HEK293 (cell line): ENCODE data around the gene CRTC3.

Source experiments
- CTCF ChIA-PET: fragments of 350-600 bp; formaldehyde crosslinking; extraction: SDS; loops from one replicate; lab custom pipeline; 2021; ENCODE audit warnings: antibody characterized with exemption; lab: Yijun Ruan, JAX
- POLR2A ChIA-PET: fragments of 300-600 bp; formaldehyde crosslinking; extraction: SDS; loops from one replicate; lab custom pipeline; 2020; ENCODE audit warnings: antibody characterized with exemption, inconsistent platforms; lab: Yijun Ruan, JAX
- H3K27ac ChIP-seq: fragments of 200-500 bp; sonication (Bioruptor generic); 2 replicates; pipeline ENCODE4 v1.5.1; 2014; ENCODE audit warnings: low read depth, low read length, control low read depth, inconsistent platforms; ENCODE audit errors: extremely low read depth
- H3K36me3 ChIP-seq, 2 experiments: fragments of 200-500 bp in 1 of 2; sonication (Bioruptor generic) in 1 of 2; 1 replicate in 1 of 2; 2 replicates in 1 of 2; pipeline ENCODE4 v1.5.1; 2014 to 2017; ENCODE audit warnings: inconsistent platforms in 2 of 2, low read length in 2 of 2; ENCODE audit not compliant: control insufficient read depth in 2 of 2, insufficient read depth in 1 of 2
- H3K4me1 ChIP-seq: fragments of 200-500 bp; sonication (Bioruptor generic); 2 replicates; pipeline ENCODE4 v1.5.1; 2014; ENCODE audit warnings: mild to moderate bottlenecking, low read length, inconsistent platforms; ENCODE audit not compliant: control insufficient read depth, insufficient read depth
- H3K4me3 ChIP-seq: 2 replicates; pipeline ENCODE4 v1.5.1; 2011; ENCODE audit warnings: low read depth, mild to moderate bottlenecking, control low read depth, low read length, moderate library complexity
- H3K9me3 ChIP-seq: fragments of 200-500 bp; sonication (Bioruptor generic); 2 replicates; pipeline ENCODE4 v1.5.1; 2014; ENCODE audit warnings: low read depth, low read length, inconsistent platforms; ENCODE audit not compliant: control insufficient read depth, insufficient read depth
- CTCF ChIP-seq: fragments of 450-650 bp; formaldehyde crosslinking; IDR thresholded peaks from 2 replicates; pipeline ENCODE4 v1.5.1; 2016; ENCODE audit warnings: missing biosample characterization, missing genetic modification characterization
- KLF1 ChIP-seq: fragments of 450-650 bp; formaldehyde crosslinking; IDR thresholded peaks from 2 replicates; pipeline ENCODE4 v1.5.1; 2016; ENCODE audit warnings: missing biosample characterization, missing genetic modification characterization
- PATZ1 ChIP-seq: fragments of 450-650 bp; formaldehyde crosslinking; IDR thresholded peaks from 2 replicates; pipeline ENCODE4 v1.5.1; 2016; ENCODE audit warnings: missing biosample characterization, missing genetic modification characterization
- PRDM2 ChIP-seq: fragments of 450-650 bp; formaldehyde crosslinking; IDR thresholded peaks from 2 replicates; pipeline ENCODE4 v1.5.1; 2016; ENCODE audit warnings: missing biosample characterization, missing genetic modification characterization, borderline replicate concordance
- REPIN1 ChIP-seq: fragments of 450-650 bp; formaldehyde crosslinking; IDR thresholded peaks from 2 replicates; pipeline ENCODE4 v1.5.1; 2017; ENCODE audit warnings: missing biosample characterization, missing genetic modification characterization, low read depth
- SETDB1 ChIP-seq: IDR thresholded peaks from one replicate; pipeline ENCODE4 v1.6.1; 2017; ENCODE audit warnings: mild to moderate bottlenecking, low read length, moderate library complexity, mixed read lengths; ENCODE audit not compliant: insufficient read length
- SP2 ChIP-seq: fragments of 450-650 bp; formaldehyde crosslinking; IDR thresholded peaks from 2 replicates; pipeline ENCODE4 v1.5.1; 2016; ENCODE audit warnings: missing biosample characterization, missing genetic modification characterization
- SP3 ChIP-seq: fragments of 450-650 bp; formaldehyde crosslinking; IDR thresholded peaks from 2 replicates; pipeline ENCODE4 v1.5.1; 2016; ENCODE audit warnings: missing biosample characterization, missing genetic modification characterization
- TCF7L2 ChIP-seq: IDR thresholded peaks from 2 replicates; pipeline ENCODE4 v1.6.1; 2011; ENCODE audit warnings: low read depth, mild to moderate bottlenecking, inconsistent platforms, low read length, moderate library complexity, borderline replicate concordance
- ZBTB17 ChIP-seq: fragments of 450-650 bp; formaldehyde crosslinking; IDR thresholded peaks from 2 replicates; pipeline ENCODE4 v1.5.1; 2016; ENCODE audit warnings: missing biosample characterization, missing genetic modification characterization
- ZFP41 ChIP-seq: fragments of 450-650 bp; formaldehyde crosslinking; IDR thresholded peaks from 2 replicates; pipeline ENCODE4 v1.5.1; 2016; ENCODE audit warnings: missing biosample characterization, missing genetic modification characterization, borderline replicate concordance
- ZNF138 ChIP-seq: fragments of 450-650 bp; formaldehyde crosslinking; IDR thresholded peaks from 2 replicates; pipeline ENCODE4 v1.5.1; 2016; ENCODE audit warnings: missing biosample characterization, missing genetic modification characterization, borderline replicate concordance
- ZNF175 ChIP-seq: fragments of 450-650 bp; formaldehyde crosslinking; IDR thresholded peaks from 2 replicates; pipeline ENCODE4 v1.5.1; 2016; ENCODE audit warnings: missing biosample characterization, missing genetic modification characterization
- ZNF354C ChIP-seq: fragments of 450-650 bp; formaldehyde crosslinking; IDR thresholded peaks from 2 replicates; pipeline ENCODE4 v1.5.1; 2016; ENCODE audit warnings: missing biosample characterization, missing genetic modification characterization, low read depth, borderline replicate concordance
- ZNF37A ChIP-seq: fragments of 450-650 bp; IDR thresholded peaks from 2 replicates; pipeline ENCODE4 v1.5.1; 2018; ENCODE audit warnings: missing biosample characterization, missing genetic modification characterization
- ZNF513 ChIP-seq: fragments of 450-650 bp; IDR thresholded peaks from 2 replicates; pipeline ENCODE4 v1.5.1; 2018; ENCODE audit warnings: missing biosample characterization, missing genetic modification characterization
- ZNF580 ChIP-seq: fragments of 450-650 bp; formaldehyde crosslinking; IDR thresholded peaks from 2 replicates; pipeline ENCODE4 v1.5.1; 2016; ENCODE audit warnings: missing biosample characterization, missing genetic modification characterization
- ZNF677 ChIP-seq: fragments of 450-650 bp; IDR thresholded peaks from 2 replicates; pipeline ENCODE4 v1.5.0; 2018; ENCODE audit warnings: missing biosample characterization, mild to moderate bottlenecking, missing genetic modification characterization, moderate library complexity
- ZNF791 ChIP-seq: fragments of 450-650 bp; formaldehyde crosslinking; IDR thresholded peaks from 2 replicates; pipeline ENCODE4 v1.5.1; 2016; ENCODE audit warnings: missing biosample characterization, missing genetic modification characterization
- ZNF837 ChIP-seq: fragments of 450-650 bp; formaldehyde crosslinking; IDR thresholded peaks from 2 replicates; pipeline ENCODE4 v1.5.1; 2016; ENCODE audit warnings: missing biosample characterization, missing genetic modification characterization

Gene CRTC3

GRCh38 chr15:90580541-90580940, 50.8 kb downstream of the CRTC3 start:
- ChIA-PET CTCF (no interaction called here), POLR2A (no interaction called here)
- no peak for TF ChIP-seq SP3 (tag by site-specific recombination)
- TF ChIP-seq ZFP41 (tag by site-specific recombination) = no peak
- TF ChIP-seq ZNF138 (tag by site-specific recombination) = no peak
- TF ChIP-seq ZNF37A (tag by site-specific recombination) = no peak
- TF ChIP-seq ZNF175 (tag by site-specific recombination) = no peak
- TF ChIP-seq ZNF791 (tag by site-specific recombination) = no peak
- TF ChIP-seq, all 188 proteins: peak for 0

GRCh38 chr15:90580946-90581345, 51.2 kb downstream of the CRTC3 start:
- Histone ChIP-seq H3K36me3 (no peaks in the 10 kb centered on the region), H3K4me1 (no peaks in the 10 kb centered on the region), H3K9me3 (no peaks in the 10 kb centered on the region), H3K27ac (no peak overlapping the region), H3K4me3 (no peak overlapping the region)
- CTCF ChIA-PET = no interaction called here
- POLR2A ChIA-PET = no interaction called here
- TF ChIP-seq SP2 (tag by site-specific recombination) = no peak
- TF ChIP-seq ZBTB17 (tag by site-specific recombination) = peak; percentile 70

More at GRCh38 chr15:90580541-90580940, 50.8 kb downstream of the CRTC3 start:
- Histone ChIP-seq H3K9me3 (no peaks in the 10 kb centered on the region), H3K27ac (no peak overlapping the region), H3K4me3 (no peak overlapping the region), H3K4me1 (no peaks in the 10 kb centered on the region), H3K36me3 (no peaks in the 10 kb centered on the region)

GRCh38 chr15:90581771-90582352, 52.1 kb downstream of the CRTC3 start:
- ChIA-PET POLR2A (no interaction called here), CTCF (interaction anchor here (0.8 kb wide), 1 partner anchor 46 kb away, joined by 4 read pairs; no protein-coding TSS in a partner anchor)
- Histone ChIP-seq H3K4me3 (no peak overlapping the region), H3K27ac (no peak overlapping the region), H3K36me3 (no peaks in the 10 kb centered on the region), H3K4me1 (no peaks in the 10 kb centered on the region), H3K9me3 (no peaks in the 10 kb centered on the region)
- TF ChIP-seq SETDB1 = no peak
- no peak for TF ChIP-seq PRDM2 (tag by site-specific recombination)
- TF ChIP-seq REPIN1 (tag by site-specific recombination) = no peak
- TF ChIP-seq ZNF677 (tag by site-specific recombination) = no peak
- TF ChIP-seq ZNF513 (tag by site-specific recombination) = no peak
- no peak for TF ChIP-seq PATZ1 (tag by site-specific recombination)
- TF ChIP-seq KLF1 = no peak
- TF ChIP-seq TCF7L2 = no peak
- no peak for TF ChIP-seq ZNF580
- no peak for TF ChIP-seq CTCF (tag by site-specific recombination)
- no peak for TF ChIP-seq ZNF354C
- TF ChIP-seq ZNF837 (tag by site-specific recombination) = no peak
